Loucy (cell line): ENCODE results near the gene CSGALNACT2.

Experiments used
- H2AFZ ChIP-seq: fragments of 200-600 bp; sonication (generic); 2 replicates; pipeline ENCODE4 v1.6.0; 2016; ENCODE audit warnings: antibody characterized with exemption, mild to moderate bottlenecking, low read length, moderate library complexity
- H3F3A ChIP-seq: fragments of 200-600 bp; 2 replicates; pipeline ENCODE4 v1.6.0; 2016; ENCODE audit warnings: antibody characterized with exemption, low read depth, mild to moderate bottlenecking
- H3K27me3 ChIP-seq: fragments of 200-600 bp; sonication (generic); 2 replicates; pipeline ENCODE4 v1.6.1; 2014; ENCODE audit warnings: low read length, mild to moderate bottlenecking; ENCODE audit not compliant: insufficient read depth, poor library complexity, severe bottlenecking
- H3K36me3 ChIP-seq: fragments of 200-600 bp; sonication (generic); 2 replicates; pipeline ENCODE4 v1.6.1; 2016; ENCODE audit warnings: low read length; ENCODE audit not compliant: insufficient read depth
- H3K4me1 ChIP-seq: fragments of 200-600 bp; sonication (generic); 2 replicates; pipeline ENCODE4 v1.5.1; 2014; ENCODE audit warnings: low read length, mild to moderate bottlenecking; ENCODE audit not compliant: insufficient read depth, poor library complexity, severe bottlenecking
- H3K4me2 ChIP-seq: fragments of 200-600 bp; sonication (generic); 2 replicates; pipeline ENCODE4 v1.6.0; 2014; ENCODE audit warnings: antibody characterized with exemption, low read length, low read depth, mild to moderate bottlenecking; ENCODE audit not compliant: poor library complexity, severe bottlenecking
- H3K4me3 ChIP-seq: fragments of 200-600 bp; sonication (generic); 2 replicates; pipeline ENCODE4 v1.5.1; 2014; ENCODE audit warnings: low read length, mild to moderate bottlenecking, mixed read lengths; ENCODE audit not compliant: poor library complexity, severe bottlenecking
- H3K79me2 ChIP-seq: fragments of 200-600 bp; sonication (generic); 2 replicates; pipeline ENCODE4 v1.6.1; 2014; ENCODE audit warnings: low read length; ENCODE audit not compliant: insufficient read depth
- H3K9ac ChIP-seq: fragments of 200-600 bp; sonication (generic); 2 replicates; pipeline ENCODE4 v1.6.0; 2014; ENCODE audit warnings: mild to moderate bottlenecking, low read depth, low read length, moderate library complexity; ENCODE audit not compliant: poor library complexity, severe bottlenecking
- H3K9me2 ChIP-seq: fragments of 200-600 bp; sonication (generic); replicated peaks from 2 replicates; pipeline ENCODE4 v1.6.1; 2016; ENCODE audit warnings: low read depth, low read length, mixed read lengths
- H3K9me3 ChIP-seq: fragments of 200-600 bp; sonication (generic); 2 replicates; pipeline ENCODE4 v1.6.1; 2014; ENCODE audit warnings: mild to moderate bottlenecking, antibody characterized with exemption, low read length, low read depth; ENCODE audit not compliant: insufficient read depth
- H4K20me1 ChIP-seq: fragments of 200-600 bp; sonication (generic); 2 replicates; pipeline ENCODE4 v1.6.0; 2014; ENCODE audit warnings: antibody characterized with exemption, low read length, mild to moderate bottlenecking; ENCODE audit not compliant: insufficient read depth, poor library complexity, severe bottlenecking
- CTCF ChIP-seq: fragments of 200-600 bp; sonication (generic); conservative IDR thresholded peaks from 2 replicates; pipeline ENCODE4 v1.5.1; 2014; ENCODE audit warnings: mild to moderate bottlenecking, antibody characterized with exemption, low read length
- EZH2phosphoT487 ChIP-seq: fragments of 200-600 bp; IDR thresholded peaks from 2 replicates; pipeline ENCODE4 v1.6.1; 2018; ENCODE audit warnings: antibody characterized with exemption, mild to moderate bottlenecking, moderate library complexity, borderline replicate concordance

CSGALNACT2 gene

GRCh38 chr10:43233601-43234430 lies 95.6 kb downstream of the CSGALNACT2 start:
- Histone ChIP-seq H3K9ac (no peak overlapping the region), H3K79me2 (no peaks in the 10 kb centered on the region), H2AFZ (no peak overlapping the region), H3K27me3 (no peaks in the 10 kb centered on the region), H3K36me3 (no peaks in the 10 kb centered on the region), H4K20me1 (no peaks in the 10 kb centered on the region), H3K4me2 (no peak overlapping the region), H3K4me3 (no peak overlapping the region), H3K4me1 (peaks cover 22% of the 10 kb centered on the region), H3K9me2 (no peaks in the 10 kb centered on the region), H3F3A (no peaks in the 10 kb centered on the region), H3K9me3 (no peaks in the 10 kb centered on the region)
- TF ChIP-seq EZH2phosphoT487, result no peak
- no peak for TF ChIP-seq CTCF

GRCh38 chr10:43234471-43235041 lies 96.3 kb downstream of the CSGALNACT2 start:
- no peak for TF ChIP-seq CTCF
- TF ChIP-seq EZH2phosphoT487, result no peak
- no peaks in the 10 kb centered on the region for H3K9me3 ChIP-seq

More at GRCh38 chr10:43234471-43235041, 96.3 kb downstream of the CSGALNACT2 start:
- H3F3A ChIP-seq, result no peaks in the 10 kb centered on the region
- no peak overlapping the region for H3K4me2 ChIP-seq
- no peaks in the 10 kb centered on the region for H3K27me3 ChIP-seq
- H3K9me2 ChIP-seq, result no peaks in the 10 kb centered on the region
- no peaks in the 10 kb centered on the region for H3K79me2 ChIP-seq
- H3K4me3 ChIP-seq, result no peak overlapping the region
- no peaks in the 10 kb centered on the region for H3K36me3 ChIP-seq
- H3K4me1 ChIP-seq, result peaks cover 22% of the 10 kb centered on the region
- no peaks in the 10 kb centered on the region for H4K20me1 ChIP-seq
- H3K9ac ChIP-seq, result no peak overlapping the region
- H2AFZ ChIP-seq, result no peak overlapping the region
